GM12878 (cell line): ENCODE data around the gene SMG9. TPM values are rescaled to one million over a fixed set of nuclear protein-coding genes. Genes with fewer than 3 reads are reported as not detected.

Experiments used
- ATAC-seq: fragments of 200-7000 bp; cut with Tn5 transposase; 3 replicates; pipeline ENCODE4 v1.9.1; 2020; ENCODE audit warnings: mild to moderate bottlenecking, moderate library complexity
- BruUV-seq: library from RNA; stranded (reverse); fragments of 400-500 nt; replicated peaks from 2 replicates; lab custom pipeline; 2021; lab: Mats Ljungman, UMichigan
- CTCF ChIA-PET: fragments of 300-600 bp; sonication (Branson Sonifier 250); formaldehyde crosslinking; extraction: SDS; loops from one replicate; lab custom pipeline; 2021; ENCODE audit warnings: inconsistent platforms; lab: Yijun Ruan, JAX
- POLR2A ChIA-PET: fragments of 350-600 bp; formaldehyde crosslinking; extraction: SDS; loops from one replicate; lab custom pipeline; 2021; ENCODE audit warnings: inconsistent platforms; lab: Charles Lee
- RAD21 ChIA-PET: fragments of 300-600 bp; sonication (Branson Sonifier 250); formaldehyde crosslinking; loops from one replicate; lab custom pipeline; 2023; ENCODE audit warnings: antibody characterized with exemption; ENCODE audit not compliant: unreplicated experiment; lab: Charles Lee
- SMC1A ChIA-PET: fragments of 300-600 bp; sonication (Branson Sonifier 250); formaldehyde crosslinking; loops from one replicate; lab custom pipeline; 2023; ENCODE audit not compliant: unreplicated experiment, uncharacterized antibody; lab: Charles Lee
- DNase-seq: peaks from one replicate; pipeline ENCODE4 v3.0.0-alpha.2; 2011; ENCODE audit warnings: low read depth, low spot score
- FAIRE-seq: peaks from 3 replicates; lab custom pipeline; 2011; peaks lifted over from hg19 to GRCh38; lab: Jason Lieb, UNC
- H2AFZ ChIP-seq: 2 replicates; pipeline ENCODE4 v1.6.0; 2011; ENCODE audit warnings: low read depth, low read length, control low read depth; ENCODE audit not compliant: control insufficient read depth
- H3K27ac ChIP-seq: 2 replicates; pipeline ENCODE4 v1.5.1; 2011; ENCODE audit warnings: control low read depth; ENCODE audit not compliant: control insufficient read depth, insufficient read depth
- H3K27me3 ChIP-seq, 2 experiments: replicated peaks in 1 of 2; 2 replicates each; pipeline versions ENCODE4 v1.6.0 to v1.6.1; 2011; ENCODE audit warnings: low read length in 1 of 2; ENCODE audit not compliant: control insufficient read depth in 2 of 2, insufficient read depth in 2 of 2
- H3K36me3 ChIP-seq, 2 experiments: 2 replicates each; pipeline ENCODE4 v1.5.1; 2011; ENCODE audit warnings: low read length in 1 of 2; ENCODE audit not compliant: control insufficient read depth in 2 of 2, insufficient read depth in 2 of 2
- H3K4me1 ChIP-seq: 2 replicates; pipeline ENCODE4 v1.6.1; 2011; ENCODE audit warnings: mild to moderate bottlenecking, low read length, moderate library complexity, mixed read lengths; ENCODE audit not compliant: control insufficient read depth, insufficient read depth
- H3K4me2 ChIP-seq: 2 replicates; pipeline ENCODE4 v1.6.0; 2011; ENCODE audit warnings: control low read depth; ENCODE audit not compliant: control insufficient read depth, insufficient read depth
- H3K4me3 ChIP-seq: fragments of 200-600 bp; sonication (generic); 2 replicates; pipeline ENCODE4 v1.5.1; 2016
- H3K79me2 ChIP-seq: 2 replicates; pipeline ENCODE4 v1.6.0; 2011; ENCODE audit warnings: low read length; ENCODE audit not compliant: control insufficient read depth, insufficient read depth
- H3K9ac ChIP-seq: 2 replicates; pipeline ENCODE4 v1.8.0; 2011; ENCODE audit warnings: low read length, control low read depth, mixed read lengths; ENCODE audit not compliant: control insufficient read depth, insufficient read depth
- H3K9me3 ChIP-seq: replicated peaks from 3 replicates; pipeline ENCODE4 v1.5.1; 2011; ENCODE audit warnings: mild to moderate bottlenecking, low read length; ENCODE audit not compliant: control insufficient read depth, insufficient read depth
- H4K20me1 ChIP-seq: 2 replicates; pipeline ENCODE4 v1.6.0; 2011; ENCODE audit not compliant: control insufficient read depth, insufficient read depth
- BCLAF1 ChIP-seq: fragments of 450-650 bp; IDR thresholded peaks from 2 replicates; pipeline ENCODE4 v1.6.1; 2017; ENCODE audit warnings: antibody characterized with exemption, mild to moderate bottlenecking, moderate library complexity
- CBFB ChIP-seq: IDR thresholded peaks from 2 replicates; pipeline ENCODE4 v1.6.1; 2016; ENCODE audit warnings: antibody characterized with exemption, low read depth
- CBX3 ChIP-seq: fragments of 200-600 bp; sonication (generic); IDR thresholded peaks from 2 replicates; pipeline ENCODE4 v1.6.1; 2016; ENCODE audit warnings: low read depth, borderline replicate concordance
- KDM1A ChIP-seq: fragments of 200-600 bp; sonication (generic); IDR thresholded peaks from 2 replicates; pipeline ENCODE4 v1.6.1; 2016; ENCODE audit warnings: borderline replicate concordance
- NFIC ChIP-seq: IDR thresholded peaks from 2 replicates; pipeline ENCODE4 v1.6.1; 2012; ENCODE audit warnings: low read depth, mild to moderate bottlenecking, inconsistent platforms, low read length, moderate library complexity
- NKRF ChIP-seq: fragments of 450-650 bp; conservative IDR thresholded peaks from 2 replicates; pipeline ENCODE4 v1.6.1; 2017; ENCODE audit warnings: mild to moderate bottlenecking, moderate library complexity
- PBX3 ChIP-seq: IDR thresholded peaks from 2 replicates; pipeline ENCODE4 v1.6.1; 2011; ENCODE audit warnings: mild to moderate bottlenecking, low read depth, low read length, moderate library complexity; ENCODE audit not compliant: insufficient replicate concordance
- SMAD1 ChIP-seq: fragments of 450-650 bp; IDR thresholded peaks from 2 replicates; pipeline ENCODE4 v1.6.1; 2018; ENCODE audit warnings: mild to moderate bottlenecking, low read depth; ENCODE audit not compliant: partially characterized antibody
- SRF ChIP-seq, 2 experiments: IDR thresholded peaks; 2 replicates each; pipeline ENCODE4 v1.6.1; 2011; ENCODE audit warnings: low read depth in 2 of 2, low read length in 2 of 2, mild to moderate bottlenecking in 1 of 2, moderate library complexity in 1 of 2
- ZBED1 ChIP-seq: IDR thresholded peaks from 2 replicates; pipeline ENCODE4 v1.6.1; 2016; ENCODE audit warnings: borderline replicate concordance
- ZNF384 ChIP-seq: IDR thresholded peaks from 2 replicates; pipeline ENCODE4 v1.6.1; 2012; ENCODE audit warnings: low read depth, mild to moderate bottlenecking, low read length, improper control_type of control experiment, borderline replicate concordance
- WGBS: methylation state at CpG from one replicate; pipeline ENCODE4 v1.1.6; 2016; ENCODE audit warnings: low lambda C conversion rate; ENCODE audit not compliant: insufficient replicate concordance, insufficient coverage; ENCODE audit errors: missing lambda C conversion rate; 5-methylcytosine and 5-hydroxymethylcytosine counted together
- in situ Hi-C: fragments of 300-500 bp; cut with MboI; formaldehyde crosslinking; loops from 9 replicates; pipeline ENCODE4 v1.14.3; 2018; ENCODE audit warnings: mixed read lengths
- intact Hi-C: fragments of 100-400 bp; cut with micrococcal nuclease; formaldehyde crosslinking; loops from one replicate; pipeline ENCODE4 v1.14.2; 2022; ENCODE audit not compliant: unreplicated experiment
- polyA plus RNA-seq, 11 experiments: library from polyadenylated mRNA; depleted of rRNA in 4 of 11; unstranded in 6 of 11; stranded (reverse) in 5 of 11; fragments of >200 nt; fragmentation: Nextera tagmentation in 4 of 11; fragmentation: Illumina TruSeq in 1 of 11; extraction: Ambion mirVana in 4 of 11; extraction: Trizol in 1 of 11; gene quantifications; 1 replicate in 1 of 11; 2 replicates in 10 of 11; pipeline versions ENCODE4 v1.2.1 to v1.2.3, GENCODE V29; 2011 to 2016; ENCODE audit warnings: inconsistent platforms in 2 of 11, missing spikeins in 2 of 11, low read depth in 1 of 11
- total RNA-seq, 4 experiments: library from RNA; depleted of rRNA in 3 of 4; stranded (reverse); fragments of >200 nt in 3 of 4; fragmentation: Illumina TruSeq in 1 of 4; extraction: Trizol in 1 of 4; gene quantifications; 2 replicates each; pipeline versions ENCODE4 v1.2.1 to v1.2.3, GENCODE V29; 2013 to 2021
- TF ChIP-seq, protein P1 (sequence below): fragments of 450-650 bp; IDR thresholded peaks from 2 replicates; pipeline ENCODE4 v1.6.1; 2017; ENCODE audit warnings: mild to moderate bottlenecking, moderate library complexity

Gene SMG9
- total and polyA plus RNA-seq, 10 of the 15 experiments (the other 5 are each of a cell fraction or from before 2014, with no cell fraction given), result 0.69 to 52.2 (median 28.1) TPM

DNA sequence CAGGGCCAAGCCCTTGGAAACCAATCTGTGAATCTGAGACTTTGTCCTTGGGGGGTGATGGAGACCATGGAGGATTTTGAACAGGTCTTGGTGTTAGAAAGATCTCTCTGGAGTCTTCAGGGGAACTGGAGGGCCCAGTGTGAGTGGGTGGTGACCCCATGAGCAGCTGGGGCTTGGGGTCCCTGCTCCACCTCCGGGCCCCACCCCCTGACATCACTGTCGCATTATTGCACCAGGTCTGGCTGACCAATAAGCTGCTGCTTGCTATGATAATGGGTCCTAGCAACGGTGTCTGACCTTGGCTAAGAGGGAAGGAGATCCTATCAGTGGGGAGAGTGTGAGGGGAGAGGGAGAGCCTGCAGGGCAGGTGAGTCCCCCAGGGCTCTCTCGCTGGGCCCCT, 39.0 kb downstream of the SMG9 start, which contains the start of gene IRGC:
Gene IRGC (plus strand): TSS at position 301 of the 400 bp plus-strand sequence. CDS start 2,483 bp downstream, outside the sequence.
- Histone ChIP-seq H4K20me1 (no peaks in the 10 kb centered on the region), H3K4me2 (no peak within 1 kb of the TSS), H3K27ac (no peak within 1 kb of the TSS), H3K9me3 (no peaks in the 10 kb centered on the region), H3K36me3 (no peaks in the 10 kb centered on the region), H2AFZ (no peak within 1 kb of the TSS), H3K4me1 (no peaks in the 10 kb centered on the region), H3K9ac (no peak within 1 kb of the TSS), H3K4me3 (no peak within 1 kb of the TSS), H3K79me2 (no peaks in the 10 kb centered on the region), H3K27me3 (no peaks in the 10 kb centered on the region)
- in situ Hi-C loops, result no loop called here
- ChIA-PET POLR2A (no interaction called here), SMC1A (no interaction called here), RAD21 (no interaction called here), CTCF (interaction anchor here (1.1 kb wide), 1 partner anchor 29 kb away, joined by 4 read pairs; no protein-coding TSS in a partner anchor)
- no peak for DNase-seq
- no TSS peak for BruUV-seq
- no peak for FAIRE-seq
- ATAC-seq, result no peak
- 49% methylated on average over 4 of the region's 4 CpGs for WGBS
- intact Hi-C loops, result no loop called here
- TF ChIP-seq, protein P1, sequence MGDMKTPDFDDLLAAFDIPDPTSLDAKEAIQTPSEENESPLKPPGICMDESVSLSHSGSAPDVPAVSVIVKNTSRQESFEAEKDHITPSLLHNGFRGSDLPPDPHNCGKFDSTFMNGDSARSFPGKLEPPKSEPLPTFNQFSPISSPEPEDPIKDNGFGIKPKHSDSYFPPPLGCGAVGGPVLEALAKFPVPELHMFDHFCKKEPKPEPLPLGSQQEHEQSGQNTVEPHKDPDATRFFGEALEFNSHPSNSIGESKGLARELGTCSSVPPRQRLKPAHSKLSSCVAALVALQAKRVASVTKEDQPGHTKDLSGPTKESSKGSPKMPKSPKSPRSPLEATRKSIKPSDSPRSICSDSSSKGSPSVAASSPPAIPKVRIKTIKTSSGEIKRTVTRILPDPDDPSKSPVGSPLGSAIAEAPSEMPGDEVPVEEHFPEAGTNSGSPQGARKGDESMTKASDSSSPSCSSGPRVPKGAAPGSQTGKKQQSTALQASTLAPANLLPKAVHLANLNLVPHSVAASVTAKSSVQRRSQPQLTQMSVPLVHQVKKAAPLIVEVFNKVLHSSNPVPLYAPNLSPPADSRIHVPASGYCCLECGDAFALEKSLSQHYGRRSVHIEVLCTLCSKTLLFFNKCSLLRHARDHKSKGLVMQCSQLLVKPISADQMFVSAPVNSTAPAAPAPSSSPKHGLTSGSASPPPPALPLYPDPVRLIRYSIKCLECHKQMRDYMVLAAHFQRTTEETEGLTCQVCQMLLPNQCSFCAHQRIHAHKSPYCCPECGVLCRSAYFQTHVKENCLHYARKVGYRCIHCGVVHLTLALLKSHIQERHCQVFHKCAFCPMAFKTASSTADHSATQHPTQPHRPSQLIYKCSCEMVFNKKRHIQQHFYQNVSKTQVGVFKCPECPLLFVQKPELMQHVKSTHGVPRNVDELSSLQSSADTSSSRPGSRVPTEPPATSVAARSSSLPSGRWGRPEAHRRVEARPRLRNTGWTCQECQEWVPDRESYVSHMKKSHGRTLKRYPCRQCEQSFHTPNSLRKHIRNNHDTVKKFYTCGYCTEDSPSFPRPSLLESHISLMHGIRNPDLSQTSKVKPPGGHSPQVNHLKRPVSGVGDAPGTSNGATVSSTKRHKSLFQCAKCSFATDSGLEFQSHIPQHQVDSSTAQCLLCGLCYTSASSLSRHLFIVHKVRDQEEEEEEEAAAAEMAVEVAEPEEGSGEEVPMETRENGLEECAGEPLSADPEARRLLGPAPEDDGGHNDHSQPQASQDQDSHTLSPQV, result no peak
- TF ChIP-seq BCLAF1 (no peak), CBFB (no peak), PBX3 (no peak), NKRF (no peak), SRF (IDR thresholded peaks at IDR 0.05; ENCODE audit: low read depth in 2 of 2, low read length in 2 of 2) (no peak), ZNF384 (no peak), NFIC (no peak), CBX3 (no peak), ZBED1 (no peak), KDM1A (no peak), SMAD1 (no peak)
